ENCODE data around the gene NECAB2. TPM values are rescaled to one million over a fixed set of nuclear protein-coding genes. Genes with fewer than 3 reads are reported as not detected.
"Not testable (repeated sequence)": the region's sequence is repeated elsewhere in the genome, so short reads cannot be mapped to it uniquely, and the experiment has no call there.

The NECAB2 gene
- total RNA-seq, 1 donor = not detected

DNA sequence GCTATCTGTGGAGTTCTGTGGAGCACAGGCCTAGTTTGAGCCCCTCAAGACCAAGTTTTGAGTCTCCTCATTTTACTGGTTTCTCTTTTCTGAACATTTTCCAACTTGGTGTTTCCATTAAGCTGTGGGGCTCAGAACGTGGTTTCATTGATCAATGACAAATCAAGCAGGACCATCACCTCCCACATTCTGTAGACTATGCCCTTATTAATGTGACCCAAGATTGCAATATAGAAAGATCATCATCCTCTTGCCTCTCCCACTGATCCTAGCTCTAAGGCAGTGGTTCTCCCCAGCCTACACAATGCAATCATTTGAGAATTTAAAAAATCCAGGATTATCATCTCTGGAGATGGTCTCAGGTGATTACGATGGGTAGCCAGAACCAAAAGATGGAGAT, 30.8 kb upstream of the NECAB2 start:
- no peak overlapping the region for H3K4me3 ChIP-seq (ENCODE audit: low read depth, low read length)
- TF ChIP-seq, protein P1, sequence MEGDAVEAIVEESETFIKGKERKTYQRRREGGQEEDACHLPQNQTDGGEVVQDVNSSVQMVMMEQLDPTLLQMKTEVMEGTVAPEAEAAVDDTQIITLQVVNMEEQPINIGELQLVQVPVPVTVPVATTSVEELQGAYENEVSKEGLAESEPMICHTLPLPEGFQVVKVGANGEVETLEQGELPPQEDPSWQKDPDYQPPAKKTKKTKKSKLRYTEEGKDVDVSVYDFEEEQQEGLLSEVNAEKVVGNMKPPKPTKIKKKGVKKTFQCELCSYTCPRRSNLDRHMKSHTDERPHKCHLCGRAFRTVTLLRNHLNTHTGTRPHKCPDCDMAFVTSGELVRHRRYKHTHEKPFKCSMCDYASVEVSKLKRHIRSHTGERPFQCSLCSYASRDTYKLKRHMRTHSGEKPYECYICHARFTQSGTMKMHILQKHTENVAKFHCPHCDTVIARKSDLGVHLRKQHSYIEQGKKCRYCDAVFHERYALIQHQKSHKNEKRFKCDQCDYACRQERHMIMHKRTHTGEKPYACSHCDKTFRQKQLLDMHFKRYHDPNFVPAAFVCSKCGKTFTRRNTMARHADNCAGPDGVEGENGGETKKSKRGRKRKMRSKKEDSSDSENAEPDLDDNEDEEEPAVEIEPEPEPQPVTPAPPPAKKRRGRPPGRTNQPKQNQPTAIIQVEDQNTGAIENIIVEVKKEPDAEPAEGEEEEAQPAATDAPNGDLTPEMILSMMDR (IDR thresholded peaks at IDR 0.05; ENCODE audit: insufficient read depth, low read depth, low read length) = no peak
- no peak for DNase-seq (ENCODE audit: low read depth)

- no peak overlapping the region for H3K4me3 ChIP-seq (ENCODE audit: low read depth, low read length)
- DNase-seq (ENCODE audit: low read depth) = no peak
- TF ChIP-seq, protein P1 (IDR thresholded peaks at IDR 0.05; ENCODE audit: insufficient read depth, low read depth, low read length) = no peak
Observed at GRCh38 chr16:83937922-83938885, 29.8 kb upstream of the NECAB2 start.

GRCh38 chr16:83939266-83939855, 28.7 kb upstream of the NECAB2 start:
- TF ChIP-seq, protein P1 (IDR thresholded peaks at IDR 0.05; ENCODE audit: insufficient read depth, low read depth, low read length) = no peak
- no peak for DNase-seq (ENCODE audit: low read depth)
- H3K4me3 ChIP-seq (ENCODE audit: low read depth, low read length) = no peak overlapping the region

- H3K4me3 ChIP-seq (ENCODE audit: low read depth, low read length) = no peak overlapping the region
- DNase-seq (ENCODE audit: low read depth) = no peak
- TF ChIP-seq, protein P1 (IDR thresholded peaks at IDR 0.05; ENCODE audit: insufficient read depth, low read depth, low read length) = no peak
Observed at GRCh38 chr16:83940119-83940518, 27.9 kb upstream of the NECAB2 start.

DNA sequence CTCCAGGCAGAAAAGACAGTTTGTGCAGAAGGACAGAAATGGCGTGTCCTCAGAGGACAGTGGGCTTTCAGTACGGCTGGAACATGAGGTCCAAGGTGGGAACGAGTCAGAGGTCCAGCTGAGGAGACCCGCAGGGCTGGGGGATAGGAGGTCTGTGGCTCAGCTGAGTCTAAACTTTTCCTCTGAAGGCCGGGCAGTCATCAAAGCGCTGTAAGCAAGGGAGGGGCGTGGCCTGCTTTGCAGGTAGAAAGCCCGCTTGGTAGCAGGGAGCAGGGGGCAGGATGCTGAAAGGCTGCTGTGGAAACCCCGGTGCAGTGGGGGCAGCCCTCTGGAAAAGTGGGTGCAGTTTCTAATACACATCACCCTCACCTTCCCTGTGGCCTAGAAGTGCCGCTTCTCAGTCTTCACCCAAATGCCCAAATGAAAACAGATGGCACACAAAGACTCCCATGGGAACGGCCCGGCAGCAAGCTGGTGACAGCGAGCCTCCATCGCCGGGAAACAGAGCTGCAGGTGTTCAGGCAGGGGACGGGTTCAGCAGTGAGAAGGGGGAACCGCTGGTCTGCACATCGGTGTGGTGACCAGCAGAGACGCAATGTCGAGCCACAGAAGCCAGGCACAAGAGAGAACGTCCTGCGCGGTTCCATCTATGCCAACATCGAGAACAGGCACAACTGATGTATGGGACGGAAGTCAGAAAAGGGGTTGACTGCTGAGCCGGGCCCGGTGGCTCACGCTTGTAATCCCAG, 27.2 kb upstream of the NECAB2 start:
- TF ChIP-seq, protein P1 (IDR thresholded peaks at IDR 0.05; ENCODE audit: insufficient read depth, low read depth, low read length) = no peak
- no peak overlapping the region for H3K4me3 ChIP-seq (ENCODE audit: low read depth, low read length)
- no peak for DNase-seq (ENCODE audit: low read depth)

GRCh38 chr16:83941546-83941945, 26.5 kb upstream of the NECAB2 start:
- not testable (repeated sequence) for DNase-seq (ENCODE audit: low read depth); H3K4me3 ChIP-seq (ENCODE audit: low read depth, low read length)

- no peak overlapping the region for H3K4me3 ChIP-seq (ENCODE audit: low read depth, low read length)
- no peak for DNase-seq (ENCODE audit: low read depth)
- TF ChIP-seq, protein P1 (IDR thresholded peaks at IDR 0.05; ENCODE audit: insufficient read depth, low read depth, low read length) = no peak
Observed at GRCh38 chr16:83942074-83942473, 26.0 kb upstream of the NECAB2 start.
